Transverse colon (tissue), 3 donors: Measurements from ENCODE around the gene SEC61A1.

Experiments used
- CTCF ChIP-seq, 5 experiments: fragments of 200-600 bp in 3 of 5; fragments of 450-650 bp in 2 of 5; sonication (generic) in 3 of 5; IDR thresholded peaks; 1 replicate in 2 of 5; 2 replicates in 3 of 5; pipeline ENCODE4 v1.5.1; 2016 to 2017; ENCODE audit warnings: antibody characterized with exemption in 5 of 5, inconsistent platforms in 3 of 5, mild to moderate bottlenecking in 2 of 5, moderate library complexity in 1 of 5
- EP300 ChIP-seq: sonication (generic); formaldehyde crosslinking; IDR thresholded peaks from one replicate; pipeline ENCODE4 v1.6.1; 2017; ENCODE audit warnings: antibody characterized with exemption, low read depth
- POLR2A ChIP-seq: fragments of 450-650 bp; IDR thresholded peaks from one replicate; pipeline ENCODE4 v1.6.1; 2016; ENCODE audit warnings: antibody characterized with exemption, mild to moderate bottlenecking, moderate library complexity

GRCh38 chr3:128068156-128068620 is 16.0 kb downstream of the SEC61A1 start:
- TF ChIP-seq CTCF (IDR thresholded peaks at IDR 0.05): peak; percentile 43 to 58 (median 50)
- TF ChIP-seq EP300: no peak
- TF ChIP-seq POLR2A: no peak
